ENCODE results near the gene TLE3. TPM values are rescaled to one million over a fixed set of nuclear protein-coding genes. Genes with fewer than 3 reads are reported as not detected.

Gene TLE3
- total RNA-seq, 2 experiments from 2014 or later = 48.8 to 53.5 TPM

- DNase-seq (no peak), ATAC-seq (no peak)
- peaks cover 11% of the 10 kb centered on the region for H3K27me3 Mint-ChIP-seq
- no peak overlapping the region for H3K27ac Mint-ChIP-seq
- CTCF ChIA-PET = no interaction called here
- H3K4me1 Mint-ChIP-seq = no peaks in the 10 kb centered on the region
- H3K36me3 Mint-ChIP-seq = peaks cover 4% of the 10 kb centered on the region
- no peak overlapping the region for H3K4me3 Mint-ChIP-seq
- peaks cover 3% of the 10 kb centered on the region for H3K9me3 Mint-ChIP-seq (ENCODE audit: low read depth)
Observed at GRCh38 chr15:70001859-70002258, 95.9 kb downstream of the TLE3 start.

GRCh38 chr15:69999392-70000085 lies 98.2 kb downstream of the TLE3 start:
- H3K4me3 Mint-ChIP-seq = no peak overlapping the region
- CTCF ChIA-PET = interaction anchor here (1.7 kb wide), 1 partner anchor 14 kb away, joined by 4 read pairs; no protein-coding TSS in a partner anchor
- H3K4me1 Mint-ChIP-seq = no peaks in the 10 kb centered on the region
- no peak overlapping the region for H3K27ac Mint-ChIP-seq
- no peak for DNase-seq
- no peak for ATAC-seq
- peaks cover 18% of the 10 kb centered on the region for H3K27me3 Mint-ChIP-seq
- peaks cover 3% of the 10 kb centered on the region for H3K9me3 Mint-ChIP-seq (ENCODE audit: low read depth)
- H3K36me3 Mint-ChIP-seq = peaks cover 4% of the 10 kb centered on the region

GRCh38 chr15:69998541-69999391 lies 99.0 kb downstream of the TLE3 start:
- no peak for DNase-seq
- no peak for ATAC-seq
- Mint-ChIP-seq H3K27ac (no peak overlapping the region), H3K4me1 (no peaks in the 10 kb centered on the region), H3K9me3 (ENCODE audit: low read depth) (peaks cover 3% of the 10 kb centered on the region), H3K27me3 (peaks cover 18% of the 10 kb centered on the region), H3K4me3 (no peak overlapping the region), H3K36me3 (peaks cover 4% of the 10 kb centered on the region)
- CTCF ChIA-PET = interaction anchor here (1.7 kb wide), 1 partner anchor 13 kb away, joined by 4 read pairs; no protein-coding TSS in a partner anchor

- H3K36me3 Mint-ChIP-seq = no peaks in the 10 kb centered on the region
- CTCF ChIA-PET = interaction anchor here (1.7 kb wide), 1 partner anchor 12 kb away, joined by 4 read pairs; no protein-coding TSS in a partner anchor
- H3K4me3 Mint-ChIP-seq = no peak overlapping the region
Observed at GRCh38 chr15:69997813-69998212, 99.9 kb downstream of the TLE3 start.

More at GRCh38 chr15:69997813-69998212, 99.9 kb downstream of the TLE3 start:
- ATAC-seq = no peak
- no peaks in the 10 kb centered on the region for H3K9me3 Mint-ChIP-seq (ENCODE audit: low read depth)
- DNase-seq = no peak
- H3K4me1 Mint-ChIP-seq = no peaks in the 10 kb centered on the region
- H3K27ac Mint-ChIP-seq = no peak overlapping the region
- peaks cover 18% of the 10 kb centered on the region for H3K27me3 Mint-ChIP-seq

Small RNA genes lying within 50 kb of the gene (microRNA-seq; reads per million reads assigned to microRNA genes)
- gene MIR629 = 1,008 reads per million, percentile 83 among the genes with 10 or more reads in this experiment
